Endometrium (tissue), 2 donors: ENCODE measurements around the gene RCAN1.
A peak's percentile ranks its signal among the peaks of the same experiment; 100 is the strongest.

ENCODE experiments used
- FAIRE-seq: peaks from 2 replicates; lab custom pipeline; 2012; peaks lifted over from hg19 to GRCh38; lab: Jason Lieb, UNC
- donor health status: control.
- donor health status: control.

Gene RCAN1

DNA sequence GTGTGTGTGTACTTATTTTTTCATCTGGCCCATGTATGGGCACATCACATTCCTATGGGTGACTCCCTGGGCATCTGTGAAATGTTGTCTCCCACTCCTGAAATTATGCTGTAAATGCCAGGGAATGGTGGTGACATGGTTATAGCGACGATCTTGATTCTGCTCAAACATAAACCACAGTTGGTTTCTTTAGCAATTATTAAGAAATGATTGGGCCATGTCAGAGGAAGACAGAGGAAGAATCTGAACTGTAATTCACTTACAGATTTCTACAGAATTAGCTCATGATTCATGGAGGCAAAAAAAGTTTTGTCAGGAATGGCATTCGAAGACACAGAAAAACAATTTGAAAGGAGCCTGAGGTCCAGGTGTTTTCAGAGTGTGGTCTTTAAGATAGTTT is 77.1 kb downstream of the RCAN1 start:
- no peak for FAIRE-seq

DNA sequence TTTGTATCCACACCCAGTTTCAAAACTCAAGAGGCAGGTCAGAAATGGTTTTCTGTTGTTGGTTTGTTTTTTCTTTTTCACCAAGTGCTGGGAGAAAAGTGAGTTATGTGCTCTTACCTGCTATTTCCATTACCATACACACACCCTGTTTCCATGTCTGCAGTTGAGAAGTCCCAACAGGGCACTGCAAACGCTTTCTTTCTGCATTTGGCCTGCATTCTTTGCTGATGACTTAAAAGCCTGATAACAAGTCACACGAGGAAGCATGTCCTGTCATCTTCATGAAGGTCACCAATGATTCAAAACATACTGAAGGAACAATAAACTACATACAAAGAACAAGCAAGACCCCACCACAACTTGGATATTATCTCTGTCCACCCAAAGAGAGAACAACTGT is 78.1 kb downstream of the RCAN1 start:
- no peak for FAIRE-seq

- no peak for FAIRE-seq
Observed at GRCh38 chr21:34536311-34536710, 78.6 kb downstream of the RCAN1 start.

DNA sequence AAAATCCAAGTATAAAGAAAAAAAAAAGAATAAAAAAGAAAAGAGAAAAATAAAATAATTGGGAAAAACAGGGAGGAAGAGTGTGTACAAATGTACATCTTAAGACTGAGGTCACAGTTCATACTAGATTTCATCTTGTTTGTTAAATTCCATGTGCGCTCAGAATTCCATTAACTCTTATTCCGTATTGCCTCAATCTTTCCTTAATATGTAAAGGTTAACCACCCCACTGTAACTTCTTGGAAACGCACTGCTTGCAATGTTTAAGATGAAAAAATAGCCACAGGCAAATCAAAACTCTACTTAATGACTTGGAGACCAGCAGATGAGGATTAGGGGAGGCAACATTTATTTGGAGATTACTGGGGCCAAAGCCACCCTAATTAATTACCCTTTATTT is 79.0 kb downstream of the RCAN1 start:
- peak; percentile 29 for FAIRE-seq

- no peak for FAIRE-seq
Observed at GRCh38 chr21:34534522-34534921, 80.4 kb downstream of the RCAN1 start.

DNA sequence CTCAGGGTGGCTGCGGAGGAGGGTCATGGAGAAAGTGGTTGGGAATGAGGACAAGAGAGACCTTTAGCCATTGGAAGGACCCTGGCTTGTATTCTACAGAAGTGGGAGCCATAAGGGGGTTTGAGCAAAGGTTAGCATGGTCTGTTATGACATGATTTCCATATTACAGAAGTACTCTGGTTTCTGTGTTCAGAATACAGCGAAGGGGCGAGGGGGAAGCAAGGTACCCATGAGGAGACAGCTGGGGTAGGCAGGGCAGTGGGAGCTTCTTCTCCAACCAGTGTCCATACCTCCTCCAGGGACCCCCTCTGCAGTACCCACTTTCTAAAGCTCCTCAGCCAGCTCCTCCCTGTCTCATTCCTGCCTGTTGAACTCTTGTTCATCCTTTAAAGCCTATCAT is 81.0 kb downstream of the RCAN1 start:
- no peak for FAIRE-seq

DNA sequence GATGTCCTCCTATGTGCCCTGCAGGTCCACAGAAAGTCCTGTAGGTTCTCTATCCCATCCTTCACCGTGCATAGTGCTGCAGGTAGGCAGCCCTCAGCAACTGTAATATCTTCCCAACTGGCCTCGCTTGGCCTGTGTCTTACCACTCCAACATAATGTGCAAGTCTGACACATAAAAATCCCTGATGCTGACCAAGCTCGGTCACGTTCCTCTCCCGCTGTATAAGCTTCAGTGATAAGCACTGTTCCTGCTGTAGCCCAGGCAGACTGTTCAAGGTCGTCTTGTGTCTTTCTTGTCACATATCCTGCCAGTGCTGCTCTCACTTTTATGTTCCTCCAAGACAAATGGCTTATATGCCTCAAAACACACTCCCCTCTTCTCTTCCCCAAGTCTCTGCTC is 83.5 kb downstream of the RCAN1 start:
- FAIRE-seq: no peak

DNA sequence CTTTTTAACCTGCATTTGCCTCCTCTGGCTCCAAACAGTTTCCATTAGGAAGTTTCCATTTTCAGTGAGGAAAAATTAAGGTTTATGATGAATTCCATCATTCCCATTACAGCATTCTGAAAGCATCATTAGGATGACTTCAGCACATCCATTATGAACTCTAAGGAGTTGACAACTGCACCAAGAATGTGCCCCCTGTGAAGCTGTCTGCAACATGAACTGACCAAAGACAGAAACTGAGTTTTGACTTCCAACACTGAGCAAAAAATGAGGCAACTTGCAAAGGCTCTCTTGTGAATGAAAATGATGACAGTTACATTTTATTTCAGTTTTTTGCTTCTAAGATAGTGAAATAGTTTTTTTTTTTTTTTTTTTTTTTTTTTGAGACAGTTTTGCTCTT is 84.7 kb downstream of the RCAN1 start:
- FAIRE-seq: no peak

GRCh38 chr21:34528131-34528561 is 86.8 kb downstream of the RCAN1 start:
- FAIRE-seq: no peak

- peak; percentile 61 for FAIRE-seq
Observed at GRCh38 chr21:34526618-34527290, 88.2 kb downstream of the RCAN1 start.

DNA sequence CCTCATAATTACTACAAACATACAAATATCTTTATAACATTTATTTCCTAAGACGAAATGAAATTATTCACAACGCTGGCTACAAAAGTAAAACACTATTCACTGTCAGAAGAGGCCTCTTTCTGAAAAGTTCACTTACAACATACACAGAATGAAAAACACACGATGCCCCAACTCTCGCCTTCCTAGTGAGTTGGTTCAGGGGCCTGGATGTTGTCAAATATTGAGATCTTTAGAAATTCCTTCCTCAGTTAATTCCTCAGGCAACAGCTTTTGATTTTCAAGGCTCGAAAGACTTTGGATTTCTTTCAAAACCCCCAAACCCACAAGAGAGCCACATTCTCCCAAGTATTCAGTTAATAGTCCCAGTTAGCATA is 88.7 kb downstream of the RCAN1 start:
- no peak for FAIRE-seq

DNA sequence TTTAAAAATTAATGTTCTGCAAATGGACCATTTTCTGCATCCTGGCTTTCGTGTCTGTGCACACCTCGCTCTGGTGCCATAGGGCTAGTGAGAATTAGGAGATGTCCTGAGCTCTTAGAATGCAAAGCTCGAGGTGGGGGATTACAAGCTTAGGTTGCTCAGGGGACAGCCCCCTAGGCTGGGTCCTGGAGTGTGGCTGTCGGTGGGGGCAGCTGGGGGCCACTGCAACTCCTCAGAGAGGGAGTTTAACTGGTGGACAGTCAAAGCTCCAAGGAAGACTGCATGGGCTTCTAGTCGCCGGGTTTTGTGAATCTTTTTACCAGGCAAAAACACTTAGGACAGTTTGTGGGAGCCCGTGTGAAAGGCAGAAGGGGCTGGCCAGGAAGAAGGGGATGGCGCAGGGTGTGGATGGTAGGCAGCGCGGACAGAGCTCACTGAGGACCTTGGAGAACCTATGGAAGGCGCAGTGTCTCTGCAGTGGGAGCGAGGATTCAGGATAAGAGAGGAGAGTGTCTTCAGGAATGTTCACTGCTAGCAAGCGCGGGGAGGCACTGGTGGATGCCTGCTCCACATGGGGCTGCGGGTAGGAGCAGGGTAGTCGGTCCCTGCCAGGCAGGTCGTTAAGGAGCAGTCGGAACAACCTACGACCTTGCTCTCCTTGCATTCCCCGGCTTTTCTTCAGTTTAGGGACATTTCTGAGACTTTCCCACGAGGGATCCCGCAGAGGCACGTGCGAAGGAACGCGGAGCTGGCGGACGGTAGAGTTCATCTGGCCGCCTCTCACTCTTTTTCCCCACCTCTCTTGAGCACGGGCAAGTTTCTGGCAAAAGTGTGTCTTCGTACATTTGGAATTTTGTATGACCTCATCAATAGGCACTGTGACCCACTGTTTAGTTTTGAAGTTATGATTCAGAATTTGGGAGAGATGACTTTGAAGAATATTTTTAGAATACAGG is 90.0 kb downstream of the RCAN1 start:
- FAIRE-seq: no peak

- no peak for FAIRE-seq
Observed at GRCh38 chr21:34523019-34523555, 91.8 kb downstream of the RCAN1 start.

DNA sequence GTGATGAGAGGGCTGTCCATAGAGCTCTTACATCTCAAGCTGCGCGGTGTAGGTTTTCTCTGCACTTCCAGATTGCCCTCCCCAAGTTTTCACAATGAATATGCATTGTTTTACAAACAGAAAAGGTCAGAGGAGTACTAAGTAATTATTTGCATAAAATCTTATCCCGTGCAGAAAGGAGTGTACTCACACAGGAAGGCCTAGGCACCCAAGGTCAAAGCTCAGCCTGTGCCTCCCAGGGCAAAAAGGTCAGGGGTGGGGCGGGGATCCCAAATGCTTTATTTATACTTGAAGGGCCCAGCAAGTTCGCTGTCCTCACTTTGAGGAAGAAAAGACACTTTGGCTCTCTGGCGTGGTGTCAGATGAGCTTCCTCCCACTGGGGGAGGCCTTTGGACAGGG is 92.6 kb downstream of the RCAN1 start:
- no peak for FAIRE-seq

DNA sequence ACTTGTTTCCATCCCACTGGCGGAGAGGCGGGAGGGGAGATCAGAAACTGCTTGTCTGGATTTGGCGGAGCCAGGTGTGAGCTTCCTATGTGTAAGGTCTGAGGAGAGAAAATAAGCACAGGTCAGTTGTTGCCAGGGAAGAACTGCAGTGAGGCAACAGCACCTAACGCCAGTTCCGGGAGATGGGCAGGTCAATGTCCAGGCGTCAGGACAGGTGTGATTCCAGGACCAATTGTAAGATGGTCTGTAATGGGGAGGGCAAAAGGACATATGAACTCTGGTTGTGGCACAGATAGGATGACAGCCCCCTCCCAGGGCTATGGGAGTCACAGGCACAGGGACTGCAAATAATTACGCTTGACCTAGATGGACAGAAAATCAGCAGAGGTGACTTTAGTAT is 93.4 kb downstream of the RCAN1 start:
- no peak for FAIRE-seq

- no peak for FAIRE-seq
Observed at GRCh38 chr21:34520764-34521508, 94.0 kb downstream of the RCAN1 start.

DNA sequence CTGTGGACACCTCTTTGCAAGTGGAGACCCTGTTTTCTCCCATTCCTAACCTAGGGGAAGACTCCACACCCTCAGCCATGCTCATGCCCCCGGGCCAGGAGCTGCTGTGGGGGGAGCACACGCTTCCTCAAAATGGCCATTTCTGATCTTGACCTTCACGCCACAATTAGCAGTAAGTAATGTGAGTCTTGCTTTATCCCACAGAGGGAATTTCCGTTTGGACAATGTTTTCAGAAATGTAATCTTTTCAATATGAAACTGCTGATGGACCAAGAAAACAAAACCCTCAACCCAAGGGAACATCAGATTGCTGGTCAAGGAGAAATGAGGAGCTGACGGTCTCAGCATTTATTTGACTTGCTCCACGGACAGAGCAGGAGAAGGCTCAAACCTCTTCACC is 94.6 kb downstream of the RCAN1 start:
- FAIRE-seq: no peak

DNA sequence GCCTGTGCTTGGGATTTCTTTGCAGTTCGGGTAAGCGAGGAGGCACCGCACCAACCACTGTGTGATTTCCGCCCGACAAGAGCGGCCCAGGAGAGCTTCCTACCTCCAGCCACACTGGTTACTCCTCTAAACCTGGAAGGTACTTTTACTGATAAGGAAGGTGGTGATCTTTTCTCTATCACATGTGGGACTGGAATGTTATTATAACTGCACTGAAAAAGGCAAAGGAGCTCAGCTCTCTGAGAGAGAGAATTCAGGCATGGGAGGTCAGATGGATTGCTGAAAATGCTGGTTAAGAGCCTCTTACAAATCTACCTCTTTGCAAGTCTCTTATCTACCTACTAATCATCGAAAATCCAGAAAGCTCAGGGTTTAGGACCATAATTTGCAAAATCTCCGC is 95.2 kb downstream of the RCAN1 start:
- no peak for FAIRE-seq

GRCh38 chr21:34519016-34519415 is 95.9 kb downstream of the RCAN1 start:
- FAIRE-seq: no peak

- no peak for FAIRE-seq
Observed at GRCh38 chr21:34518301-34518700, 96.6 kb downstream of the RCAN1 start.

DNA sequence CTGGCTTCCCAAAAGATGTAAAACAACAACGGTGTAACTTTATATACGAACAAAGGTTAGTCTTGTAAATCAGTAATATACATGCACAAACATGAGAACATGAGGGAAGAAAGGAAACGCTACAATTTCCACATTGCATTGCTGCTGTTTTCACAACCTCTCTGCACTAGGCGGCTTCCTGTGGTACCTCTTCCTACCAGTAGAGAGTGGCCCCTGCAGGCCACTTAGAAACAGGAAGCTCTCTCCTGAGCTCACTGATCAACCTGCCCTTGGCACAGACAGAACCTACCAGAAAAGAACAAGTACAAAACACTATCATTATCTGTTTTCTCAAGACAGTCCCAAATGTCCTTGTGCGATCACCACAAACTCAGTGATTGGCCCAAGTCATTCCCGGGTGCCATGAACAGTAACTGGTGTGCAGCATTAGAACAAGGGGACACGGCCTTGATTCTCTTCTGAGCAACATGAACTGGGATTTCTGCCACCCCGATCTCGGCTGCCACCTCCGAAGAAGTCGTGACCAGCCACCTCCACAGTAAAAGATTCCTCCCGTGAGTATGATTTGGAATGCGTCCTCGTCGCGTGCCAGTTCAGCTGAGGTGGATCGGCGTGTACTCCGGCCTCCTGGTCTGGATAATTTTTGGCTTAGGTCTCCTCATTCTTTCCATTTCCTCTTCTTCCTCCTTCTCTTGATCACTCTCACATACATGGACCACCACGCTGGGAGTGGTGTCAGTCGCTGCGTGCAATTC is 97.2 kb downstream of the RCAN1 start:
- no peak for FAIRE-seq

DNA sequence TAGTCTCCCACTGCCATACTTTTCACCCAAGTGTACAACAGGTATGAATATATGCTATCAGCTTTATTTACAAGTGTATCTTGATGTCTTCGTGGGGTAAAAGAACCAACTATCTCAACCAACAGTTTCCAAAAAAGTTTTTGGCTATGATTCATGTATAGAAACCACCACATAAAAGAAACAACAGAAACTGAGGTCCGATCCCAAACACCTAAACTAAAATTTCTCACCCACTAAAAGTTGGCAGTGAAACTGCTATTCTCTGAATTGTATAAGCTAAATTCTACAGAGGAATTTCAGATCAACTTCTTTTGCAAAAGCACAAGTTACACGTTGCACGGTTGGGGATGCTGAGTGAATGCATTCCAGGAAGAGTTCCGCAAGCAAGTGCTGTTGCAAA is 97.9 kb downstream of the RCAN1 start:
- no peak for FAIRE-seq
